Lower leg skin (tissue), 3 donors: ENCODE results near the gene DTNB.

ENCODE experiments used
- CTCF ChIP-seq, 3 donors: fragments of 450-650 bp; IDR thresholded peaks; one replicate each; pipeline ENCODE4 v1.5.1; 2016; ENCODE audit warnings: antibody characterized with exemption in 3 of 3, mild to moderate bottlenecking in 3 of 3, moderate library complexity in 2 of 3
- POLR2A ChIP-seq, 2 donors: fragments of 450-650 bp; IDR thresholded peaks; one replicate each; pipeline ENCODE4 v1.6.1; 2016 to 2017; ENCODE audit warnings: antibody characterized with exemption in 2 of 2, mild to moderate bottlenecking in 1 of 2, moderate library complexity in 1 of 2

- TF ChIP-seq CTCF (IDR thresholded peaks at IDR 0.05) = no peak
- no peak for TF ChIP-seq POLR2A (IDR thresholded peaks at IDR 0.05)
Observed at GRCh38 chr2:25561136-25561850, 112.1 kb downstream of the DTNB start.
